OCI-M2 (cell line): ENCODE results near the gene FOLR2.

Experiments used
- DNase-seq: peaks from one replicate; lab custom pipeline; 2025; ENCODE audit not compliant: unreplicated experiment; lab: John Stamatoyannopoulos, UW

The FOLR2 gene

GRCh38 chr11:72239849-72240460 lies 23.4 kb downstream of the FOLR2 start:
- DNase-seq: no peak

- no peak for DNase-seq
Observed at GRCh38 chr11:72240461-72241290, 24.1 kb downstream of the FOLR2 start.

GRCh38 chr11:72241291-72241781 lies 24.7 kb downstream of the FOLR2 start:
- DNase-seq: no peak

GRCh38 chr11:72242141-72242540 lies 25.5 kb downstream of the FOLR2 start:
- no peak for DNase-seq

- no peak for DNase-seq
Observed at GRCh38 chr11:72243173-72244059, 26.8 kb downstream of the FOLR2 start.

GRCh38 chr11:72244060-72244360 lies 27.4 kb downstream of the FOLR2 start, which contains the start of gene PHOX2A:
Gene PHOX2A, minus strand, starts transcription at chr11:72244176. Its CDS starts 172 bp downstream, at chr11:72244004.
- no peak for DNase-seq

- DNase-seq: no peak
Observed at GRCh38 chr11:72244361-72245262, 28.0 kb downstream of the FOLR2 start.

- no peak for DNase-seq
Observed at GRCh38 chr11:72245263-72245816, 28.7 kb downstream of the FOLR2 start.

- DNase-seq: no peak
Observed at GRCh38 chr11:72247584-72247983, 31.0 kb downstream of the FOLR2 start.

- DNase-seq: no peak
Observed at GRCh38 chr11:72249961-72250360, 33.4 kb downstream of the FOLR2 start.

GRCh38 chr11:72250661-72251464 lies 34.3 kb downstream of the FOLR2 start:
- no peak for DNase-seq

- DNase-seq: no peak
Observed at GRCh38 chr11:72251614-72252013, 35.0 kb downstream of the FOLR2 start.

- DNase-seq: no peak
Observed at GRCh38 chr11:72253392-72253791, 36.8 kb downstream of the FOLR2 start.

GRCh38 chr11:72254299-72254993 lies 37.9 kb downstream of the FOLR2 start:
- no peak for DNase-seq

GRCh38 chr11:72257570-72257969 lies 41.0 kb downstream of the FOLR2 start:
- DNase-seq: no peak

GRCh38 chr11:72259490-72259889 lies 42.9 kb downstream of the FOLR2 start:
- DNase-seq: no peak

GRCh38 chr11:72260574-72260973 lies 44.0 kb downstream of the FOLR2 start:
- DNase-seq: no peak

- DNase-seq: no peak
Observed at GRCh38 chr11:72263361-72263760, 46.8 kb downstream of the FOLR2 start.

- no peak for DNase-seq
Observed at GRCh38 chr11:72265951-72266350, 49.4 kb downstream of the FOLR2 start.
